Osteoblast (primary cell): ENCODE results near the gene SORCS2. TPM values are rescaled to one million over a fixed set of nuclear protein-coding genes. Genes with fewer than 3 reads are reported as not detected.

Source experiments
- DNase-seq: peaks from one replicate; pipeline ENCODE4 v3.0.0; 2011; ENCODE audit warnings: low spot score, mixed read lengths; ENCODE audit not compliant: insufficient read length; ENCODE audit errors: missing footprints
- H2AFZ ChIP-seq: 2 replicates; pipeline ENCODE4 v1.6.0; 2011; ENCODE audit warnings: mild to moderate bottlenecking, low read length
- H3K27ac ChIP-seq: 2 replicates; pipeline ENCODE4 v1.5.1; 2011; ENCODE audit warnings: mild to moderate bottlenecking, low read depth, low read length, moderate library complexity
- H3K27me3 ChIP-seq: 2 replicates; pipeline ENCODE4 v1.6.0; 2012; ENCODE audit warnings: mild to moderate bottlenecking, control low read depth, inconsistent platforms, low read length, moderate library complexity; ENCODE audit not compliant: insufficient read depth
- H3K36me3 ChIP-seq: 2 replicates; pipeline ENCODE4 v1.5.1; 2011; ENCODE audit warnings: mild to moderate bottlenecking, low read length, control low read depth, moderate library complexity; ENCODE audit not compliant: insufficient read depth
- H3K4me1 ChIP-seq: 2 replicates; pipeline ENCODE4 v1.5.1; 2011; ENCODE audit warnings: mild to moderate bottlenecking, low read length, control low read depth, moderate library complexity; ENCODE audit not compliant: insufficient read depth
- H3K4me2 ChIP-seq: 2 replicates; pipeline ENCODE4 v1.6.0; 2011; ENCODE audit warnings: mild to moderate bottlenecking, low read length; ENCODE audit not compliant: insufficient read depth
- H3K4me3 ChIP-seq: fragments of 200-600 bp; sonication (generic); 3 replicates; pipeline ENCODE4 v1.5.1; 2012; ENCODE audit warnings: mild to moderate bottlenecking, low read length, inconsistent platforms; ENCODE audit not compliant: insufficient read depth
- H3K79me2 ChIP-seq: 2 replicates; pipeline ENCODE4 v1.6.0; 2012; ENCODE audit warnings: mild to moderate bottlenecking, low read length, control low read depth, inconsistent platforms; ENCODE audit not compliant: insufficient read depth
- H3K9me3 ChIP-seq: 2 replicates; pipeline ENCODE4 v1.5.1; 2011; ENCODE audit warnings: low read depth, low read length, control low read depth
- H4K20me1 ChIP-seq: 2 replicates; pipeline ENCODE4 v1.6.0; 2012; ENCODE audit warnings: mild to moderate bottlenecking, low read length, control low read depth; ENCODE audit not compliant: insufficient read depth
- total RNA-seq: library from RNA; depleted of rRNA; stranded (reverse); fragments of >200 nt; gene quantifications from 2 replicates; pipeline ENCODE4 v1.2.3, GENCODE V29; 2012
- TF ChIP-seq, protein P1 (sequence below): IDR thresholded peaks from 2 replicates; pipeline ENCODE4 v1.5.1; 2011; ENCODE audit warnings: mild to moderate bottlenecking, low read depth, low read length, moderate library complexity; ENCODE audit errors: extremely low read depth

SORCS2 gene
- total RNA-seq, 1 donor, result 9.0 TPM

DNA sequence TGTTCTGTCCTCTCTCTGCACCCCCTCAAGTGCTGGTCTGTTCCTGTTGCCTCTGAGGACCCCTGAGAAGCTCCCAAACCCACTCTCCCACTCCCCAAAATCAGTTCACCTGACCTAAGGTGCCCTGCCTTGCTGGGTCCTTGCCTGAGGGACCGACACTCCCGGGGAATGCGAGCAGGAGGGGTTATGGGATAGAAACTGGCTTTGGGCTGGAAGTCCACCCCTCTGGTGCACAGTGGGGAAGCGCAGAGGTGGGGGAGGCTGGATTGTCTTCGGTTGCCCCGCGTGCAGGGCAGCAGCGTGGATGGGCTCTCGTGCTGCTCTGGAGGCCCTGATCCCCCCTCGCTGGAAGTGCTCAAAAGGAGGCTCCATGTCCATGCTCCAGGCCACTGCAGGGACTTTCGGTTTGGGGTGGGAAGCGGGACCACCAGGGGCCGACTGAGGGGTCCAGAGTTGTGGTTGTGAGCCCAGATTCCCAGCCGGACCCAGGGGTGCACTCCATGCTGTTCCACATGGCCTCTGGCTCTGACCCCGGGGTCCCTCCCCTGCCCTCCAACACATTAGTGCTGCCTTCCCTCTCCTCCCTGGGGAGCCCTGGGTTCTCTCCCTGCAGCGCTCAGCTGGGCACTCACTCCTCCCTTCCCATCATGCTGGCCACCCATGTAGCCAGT, 7.6 kb downstream of the SORCS2 start:
- DNase-seq, result peak; percentile 55
- Histone ChIP-seq H3K4me1 (peaks cover 26% of the 10 kb centered on the region), H4K20me1 (no peaks in the 10 kb centered on the region), H2AFZ (no peak overlapping the region), H3K4me3 (no peak overlapping the region), H3K79me2 (no peaks in the 10 kb centered on the region), H3K36me3 (no peaks in the 10 kb centered on the region), H3K9me3 (no peaks in the 10 kb centered on the region), H3K4me2 (no peak overlapping the region), H3K27ac (no peak overlapping the region), H3K27me3 (peaks cover 4% of the 10 kb centered on the region)
- TF ChIP-seq, protein P1, sequence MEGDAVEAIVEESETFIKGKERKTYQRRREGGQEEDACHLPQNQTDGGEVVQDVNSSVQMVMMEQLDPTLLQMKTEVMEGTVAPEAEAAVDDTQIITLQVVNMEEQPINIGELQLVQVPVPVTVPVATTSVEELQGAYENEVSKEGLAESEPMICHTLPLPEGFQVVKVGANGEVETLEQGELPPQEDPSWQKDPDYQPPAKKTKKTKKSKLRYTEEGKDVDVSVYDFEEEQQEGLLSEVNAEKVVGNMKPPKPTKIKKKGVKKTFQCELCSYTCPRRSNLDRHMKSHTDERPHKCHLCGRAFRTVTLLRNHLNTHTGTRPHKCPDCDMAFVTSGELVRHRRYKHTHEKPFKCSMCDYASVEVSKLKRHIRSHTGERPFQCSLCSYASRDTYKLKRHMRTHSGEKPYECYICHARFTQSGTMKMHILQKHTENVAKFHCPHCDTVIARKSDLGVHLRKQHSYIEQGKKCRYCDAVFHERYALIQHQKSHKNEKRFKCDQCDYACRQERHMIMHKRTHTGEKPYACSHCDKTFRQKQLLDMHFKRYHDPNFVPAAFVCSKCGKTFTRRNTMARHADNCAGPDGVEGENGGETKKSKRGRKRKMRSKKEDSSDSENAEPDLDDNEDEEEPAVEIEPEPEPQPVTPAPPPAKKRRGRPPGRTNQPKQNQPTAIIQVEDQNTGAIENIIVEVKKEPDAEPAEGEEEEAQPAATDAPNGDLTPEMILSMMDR, result no peak

DNA sequence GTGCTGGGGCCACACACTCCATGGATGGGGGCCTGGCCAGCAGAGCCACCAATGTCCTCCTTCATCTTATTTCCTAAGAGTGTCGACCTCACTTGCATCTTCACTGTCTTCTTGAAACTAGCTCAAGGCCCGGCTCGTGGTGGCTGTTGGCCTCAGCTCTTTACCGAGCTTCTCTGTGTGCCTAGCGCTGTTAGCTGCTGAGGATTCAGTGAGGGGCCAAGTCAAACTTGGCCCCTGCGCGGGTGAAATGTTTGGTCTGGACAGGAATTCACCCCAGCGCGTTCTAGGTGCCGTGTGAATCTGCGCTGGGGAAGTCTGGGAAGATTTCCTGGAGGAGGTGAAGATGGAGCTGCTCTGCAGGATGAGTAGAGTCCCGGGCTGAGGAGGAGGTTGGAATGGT, 8.5 kb downstream of the SORCS2 start:
- no peaks in the 10 kb centered on the region for H3K27me3 ChIP-seq
- H3K4me3 ChIP-seq, result no peak overlapping the region
- no peaks in the 10 kb centered on the region for H3K9me3 ChIP-seq
- H3K4me2 ChIP-seq, result no peak overlapping the region
- no peaks in the 10 kb centered on the region for H3K36me3 ChIP-seq
- no peak overlapping the region for H2AFZ ChIP-seq
- TF ChIP-seq, protein P1, result no peak
- peaks cover 18% of the 10 kb centered on the region for H3K4me1 ChIP-seq
- no peak overlapping the region for H3K27ac ChIP-seq
- peak; percentile 48 for DNase-seq
- H4K20me1 ChIP-seq, result no peaks in the 10 kb centered on the region
- no peaks in the 10 kb centered on the region for H3K79me2 ChIP-seq

DNA sequence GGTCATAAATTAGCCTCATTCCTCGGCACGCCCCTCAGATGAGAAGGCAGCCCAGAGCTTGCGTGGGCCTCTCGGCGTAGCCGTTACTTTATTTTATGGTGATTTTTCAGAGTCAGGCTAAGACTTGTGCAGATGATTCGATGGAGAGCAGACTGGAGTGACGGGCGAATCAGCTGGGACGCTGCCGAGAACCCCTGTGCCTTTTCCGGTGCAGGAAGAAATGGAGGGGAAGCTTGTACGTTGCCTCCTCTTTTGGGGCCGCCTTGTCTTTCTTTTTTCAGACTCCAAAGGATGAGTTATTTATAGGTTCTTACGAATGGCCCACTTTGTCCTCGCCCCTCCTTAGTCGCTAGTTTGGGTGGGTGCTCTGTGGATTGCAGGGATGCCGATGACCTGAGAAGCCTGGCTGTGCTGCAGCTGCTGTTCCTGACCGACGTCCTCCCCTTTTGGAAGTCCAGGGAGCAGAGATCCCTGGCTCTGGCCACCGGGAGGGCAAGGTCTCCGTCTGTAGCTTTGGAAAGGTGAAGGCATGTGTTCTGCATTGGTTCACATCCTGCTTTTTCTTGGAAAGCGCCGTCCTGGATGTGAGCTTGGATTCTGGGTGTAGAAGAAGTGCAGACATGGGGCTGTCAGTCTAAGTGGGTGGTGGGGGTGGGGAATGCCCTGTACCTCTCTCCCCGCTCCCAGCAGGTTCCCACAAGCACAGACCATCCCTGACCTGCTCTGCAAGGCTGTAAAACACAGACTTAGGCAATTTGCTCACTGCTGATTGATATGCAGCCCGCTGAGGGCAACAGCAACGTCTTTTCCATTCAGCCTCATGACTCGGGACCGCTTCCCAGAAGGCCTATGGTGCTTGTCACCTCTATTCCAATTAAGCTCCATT, 9.3 kb downstream of the SORCS2 start:
- no peaks in the 10 kb centered on the region for H3K79me2 ChIP-seq
- no peaks in the 10 kb centered on the region for H4K20me1 ChIP-seq
- peaks cover 20% of the 10 kb centered on the region for H3K4me1 ChIP-seq
- TF ChIP-seq, protein P1, result no peak
- H3K27ac ChIP-seq, result no peak overlapping the region
- H3K27me3 ChIP-seq, result no peaks in the 10 kb centered on the region
- H3K9me3 ChIP-seq, result no peaks in the 10 kb centered on the region
- DNase-seq, result peak; percentile 89
- no peak overlapping the region for H3K4me2 ChIP-seq
- peak overlapping the region; percentile 31 for H2AFZ ChIP-seq
- H3K4me3 ChIP-seq, result no peak overlapping the region
- no peaks in the 10 kb centered on the region for H3K36me3 ChIP-seq

DNA sequence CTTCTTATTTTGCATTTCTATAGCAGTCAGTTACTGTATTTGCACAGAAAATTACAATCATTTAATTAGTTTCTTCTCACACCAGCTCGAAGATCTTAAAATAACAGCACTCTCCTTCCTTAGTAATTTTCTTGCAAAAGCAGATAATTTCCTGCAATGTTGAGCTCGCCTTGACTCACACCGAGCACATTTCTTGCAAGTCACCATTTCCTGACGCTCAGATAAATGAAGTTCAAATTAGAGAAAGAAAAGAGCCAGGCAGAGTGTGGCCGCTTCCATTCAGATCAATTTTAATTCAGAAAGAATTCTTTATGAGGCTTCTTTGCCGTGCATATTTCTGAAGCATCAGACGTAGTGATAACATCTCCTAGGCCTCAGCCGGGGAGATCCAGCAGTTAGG, 10.1 kb downstream of the SORCS2 start:
- H3K4me2 ChIP-seq, result no peak overlapping the region
- H3K4me3 ChIP-seq, result no peak overlapping the region
- H2AFZ ChIP-seq, result peak overlapping the region; percentile 7
- H3K79me2 ChIP-seq, result no peaks in the 10 kb centered on the region
- H4K20me1 ChIP-seq, result no peaks in the 10 kb centered on the region
- no peaks in the 10 kb centered on the region for H3K9me3 ChIP-seq
- no peak overlapping the region for H3K27ac ChIP-seq
- TF ChIP-seq, protein P1, result no peak
- DNase-seq, result peak; percentile 77
- no peaks in the 10 kb centered on the region for H3K27me3 ChIP-seq
- H3K36me3 ChIP-seq, result no peaks in the 10 kb centered on the region
- peaks cover 27% of the 10 kb centered on the region for H3K4me1 ChIP-seq
